Smooth muscle cell of the umbilical artery (primary cell): Measurements from ENCODE around the gene TAX1BP1. TPM values are rescaled to one million over a fixed set of nuclear protein-coding genes. Genes with fewer than 3 reads are reported as not detected.

Experiments
- total RNA-seq: library from RNA; depleted of rRNA; stranded (reverse); fragments of >200 nt; gene quantifications from 2 replicates; pipeline ENCODE4 v1.2.3, GENCODE V29; 2014

The TAX1BP1 gene
- 154 and 189 TPM in 2 replicates for total RNA-seq

DNA sequence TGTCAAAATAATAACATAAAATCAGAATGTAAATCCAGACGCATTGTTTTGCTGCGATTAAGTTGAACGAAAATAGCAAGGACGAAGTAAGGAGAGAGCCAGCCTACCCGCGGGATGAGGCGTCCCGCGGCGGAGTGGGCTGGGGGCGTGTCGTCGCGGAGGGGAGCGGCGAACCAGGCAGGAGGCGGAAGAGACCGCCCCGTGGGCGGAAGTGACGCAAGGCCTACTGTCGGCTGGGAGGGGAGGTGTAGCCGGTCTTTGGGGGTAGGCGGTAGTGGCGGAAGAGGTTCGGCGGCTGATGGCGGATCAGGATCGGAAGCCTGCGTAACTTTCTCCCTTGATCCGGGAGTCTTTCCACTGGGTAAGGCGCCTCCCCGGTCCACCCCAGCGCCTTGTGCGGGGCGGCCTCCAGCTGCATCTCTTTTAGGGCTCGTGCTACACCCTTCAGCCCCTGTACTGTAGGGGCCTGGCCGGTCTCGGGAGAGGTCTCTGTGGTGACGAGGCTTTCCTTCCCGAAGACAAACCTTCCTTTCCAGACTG lies at the start of gene TAX1BP1:
Gene TAX1BP1, plus strand, starts transcription at position 254 of the 540 bp plus-strand sequence. CDS start 8,363 bp downstream, outside the sequence.

Other genes with a start within 250 kb of the TAX1BP1 start
- gene HIBADH, start 77.3 kb upstream of the TAX1BP1 start, total RNA-seq = 54.7 and 55.5 TPM in 2 replicates